SK-N-SH (cell line): ENCODE measurements around the gene ENHO. TPM values are rescaled to one million over a fixed set of nuclear protein-coding genes. Genes with fewer than 3 reads are reported as not detected.
A peak's percentile ranks its signal among the peaks of the same experiment; 100 is the strongest.

Experiments
- CTCF ChIA-PET: fragments of 300-600, 350-600 bp; formaldehyde crosslinking; extraction: SDS; loops from one replicate; lab custom pipeline; 2021; lab: Yijun Ruan, JAX
- POLR2A ChIA-PET: fragments of 350-600 bp; sonication (Branson Sonifier 250); formaldehyde crosslinking; extraction: SDS; loops from one replicate; lab custom pipeline; 2020; ENCODE audit warnings: antibody characterized with exemption, inconsistent platforms; lab: Yijun Ruan, JAX
- DNase-seq: peaks from one replicate; pipeline ENCODE4 v3.0.0; 2012
- H2AFZ ChIP-seq: fragments of 200-600 bp; sonication (generic); 2 replicates; pipeline ENCODE4 v1.8.1; 2016; ENCODE audit warnings: antibody characterized with exemption, mild to moderate bottlenecking, low read depth
- H3F3A ChIP-seq: fragments of 200-600 bp; sonication (generic); replicated peaks from 2 replicates; pipeline ENCODE3; 2016; ENCODE audit warnings: antibody characterized with exemption, mild to moderate bottlenecking; ENCODE audit not compliant: insufficient read depth
- H3K27ac ChIP-seq, 2 experiments: fragments of 200-500 bp in 1 of 2; fragments of 200-600 bp in 1 of 2; sonication (Bioruptor generic) in 1 of 2; sonication (generic), shearing (Covaris generic) in 1 of 2; 2 replicates each; pipeline versions ENCODE4 v1.5.1 to v1.6.1; 2014 to 2016; ENCODE audit warnings: low read depth in 2 of 2, inconsistent platforms in 1 of 2, low read length in 1 of 2, mild to moderate bottlenecking in 1 of 2, mixed read lengths in 1 of 2
- H3K27me3 ChIP-seq: fragments of 200-600 bp; sonication (generic), shearing (Covaris generic); 2 replicates; pipeline ENCODE4 v1.6.1; 2016; ENCODE audit warnings: mixed run types; ENCODE audit not compliant: insufficient read depth
- H3K36me3 ChIP-seq, 2 experiments: fragments of 200-500 bp in 1 of 2; fragments of 200-600 bp in 1 of 2; sonication (Bioruptor generic) in 1 of 2; sonication (generic) in 1 of 2; replicated peaks in 1 of 2; 2 replicates each; pipeline versions ENCODE3 to v1.5.1; 2014 to 2016; ENCODE audit warnings: low read length in 1 of 2, mild to moderate bottlenecking in 1 of 2; ENCODE audit not compliant: insufficient read depth in 2 of 2, control insufficient read depth in 1 of 2
- H3K4me1 ChIP-seq, 2 experiments: fragments of 200-500 bp in 1 of 2; fragments of 200-600 bp in 1 of 2; sonication (Bioruptor generic) in 1 of 2; sonication (generic), shearing (Covaris generic) in 1 of 2; 2 replicates each; pipeline versions ENCODE4 v1.5.1 to v1.6.1; 2014 to 2016; ENCODE audit warnings: low read depth in 1 of 2, low read length in 1 of 2, mixed run types in 1 of 2; ENCODE audit not compliant: insufficient read depth in 2 of 2, control insufficient read depth in 1 of 2
- H3K4me2 ChIP-seq: fragments of 200-600 bp; sonication (generic), shearing (Covaris generic); 2 replicates; pipeline ENCODE4 v1.6.1; 2017; ENCODE audit warnings: mixed run types
- H3K4me3 ChIP-seq, 2 experiments: fragments of 200-500 bp in 1 of 2; fragments of 200-600 bp in 1 of 2; sonication (Bioruptor generic) in 1 of 2; sonication (generic), shearing (Covaris generic) in 1 of 2; 2 replicates each; pipeline versions ENCODE4 v1.5.1 to v1.8.1; 2014 to 2016; ENCODE audit warnings: low read depth in 2 of 2, inconsistent platforms in 1 of 2, low read length in 1 of 2, mild to moderate bottlenecking in 1 of 2, mixed read lengths in 1 of 2, moderate library complexity in 1 of 2
- H3K79me2 ChIP-seq: fragments of 200-600 bp; sonication (generic); 2 replicates; pipeline ENCODE4 v1.8.1; 2017; ENCODE audit warnings: mild to moderate bottlenecking; ENCODE audit not compliant: insufficient read depth
- H3K9ac ChIP-seq: fragments of 200-600 bp; sonication (generic); 2 replicates; pipeline ENCODE4 v1.6.1; 2017; ENCODE audit warnings: mixed run types
- H3K9me2 ChIP-seq: fragments of 200-600 bp; sonication (generic); 2 replicates; pipeline ENCODE4 v1.6.1; 2017; ENCODE audit warnings: mixed run types
- H3K9me3 ChIP-seq: fragments of 200-600 bp; sonication (generic); 2 replicates; pipeline ENCODE4 v1.6.1; 2017; ENCODE audit warnings: mixed run types, mild to moderate bottlenecking, moderate library complexity
- H4K20me1 ChIP-seq: fragments of 200-600 bp; sonication (generic); 2 replicates; pipeline ENCODE4 v1.6.1; 2017; ENCODE audit warnings: mild to moderate bottlenecking, mixed run types; ENCODE audit not compliant: insufficient read depth
- EP300 ChIP-seq, 2 experiments: IDR thresholded peaks; 2 replicates each; pipeline versions ENCODE4 v1.4.0 to v1.6.1; 2012; ENCODE audit warnings: borderline replicate concordance in 1 of 2, low read depth in 1 of 2, low read length in 1 of 2
- FOXJ3 ChIP-seq: sonication (generic); formaldehyde crosslinking; IDR thresholded peaks from 2 replicates; pipeline ENCODE4 v1.5.1; 2020; ENCODE audit warnings: mild to moderate bottlenecking, missing genetic modification reagents
- MXI1 ChIP-seq: IDR thresholded peaks from 2 replicates; pipeline ENCODE4 v1.6.1; 2012; ENCODE audit warnings: mild to moderate bottlenecking, low read depth, low read length, improper control_type of control experiment
- NRF1 ChIP-seq: IDR thresholded peaks from 2 replicates; pipeline ENCODE4 v1.6.1; 2012; ENCODE audit warnings: low read depth, mild to moderate bottlenecking, low read length
- RAD21 ChIP-seq: IDR thresholded peaks from 2 replicates; pipeline ENCODE4 v1.6.1; 2012; ENCODE audit warnings: mild to moderate bottlenecking, low read length
- RCOR1 ChIP-seq: fragments of 150-350 bp; IDR thresholded peaks from 2 replicates; pipeline ENCODE4 v1.6.1; 2017; ENCODE audit warnings: antibody characterized with exemption, low read length
- RXRA ChIP-seq: IDR thresholded peaks from 2 replicates; pipeline ENCODE4 v1.4.0; 2012; ENCODE audit warnings: low read depth, mild to moderate bottlenecking, borderline replicate concordance
- TCF12 ChIP-seq: IDR thresholded peaks from 2 replicates; pipeline ENCODE4 v1.4.0; 2012
- YY1 ChIP-seq: IDR thresholded peaks from 2 replicates; pipeline ENCODE4 v1.4.0; 2012; ENCODE audit warnings: low read depth, mild to moderate bottlenecking
- WGBS: methylation state at CpG from one replicate; pipeline ENCODE4 v1.1.6; 2017; ENCODE audit warnings: low lambda C conversion rate; 5-methylcytosine and 5-hydroxymethylcytosine counted together
- polyA plus RNA-seq, 3 experiments: library from polyadenylated mRNA; depleted of rRNA; stranded (reverse); fragments of >200 nt; gene quantifications; 2 replicates each; pipeline ENCODE4 v1.2.3, GENCODE V29; 2012
- TF ChIP-seq, protein P1 (sequence below): IDR thresholded peaks from 2 replicates; pipeline ENCODE4 v1.4.0; 2012; ENCODE audit warnings: low read depth

Gene ENHO
- 1.2 and 1.5 TPM in 2 replicates for polyA plus RNA-seq (2012; rRNA removed)
- polyA plus RNA-seq (2012; cell fraction: cytosol; rRNA removed): 0.44 and 1.2 TPM in 2 replicates
- 0.18 and 1.0 TPM in 2 replicates for polyA plus RNA-seq (2012; cell fraction: nucleus; rRNA removed)

DNA sequence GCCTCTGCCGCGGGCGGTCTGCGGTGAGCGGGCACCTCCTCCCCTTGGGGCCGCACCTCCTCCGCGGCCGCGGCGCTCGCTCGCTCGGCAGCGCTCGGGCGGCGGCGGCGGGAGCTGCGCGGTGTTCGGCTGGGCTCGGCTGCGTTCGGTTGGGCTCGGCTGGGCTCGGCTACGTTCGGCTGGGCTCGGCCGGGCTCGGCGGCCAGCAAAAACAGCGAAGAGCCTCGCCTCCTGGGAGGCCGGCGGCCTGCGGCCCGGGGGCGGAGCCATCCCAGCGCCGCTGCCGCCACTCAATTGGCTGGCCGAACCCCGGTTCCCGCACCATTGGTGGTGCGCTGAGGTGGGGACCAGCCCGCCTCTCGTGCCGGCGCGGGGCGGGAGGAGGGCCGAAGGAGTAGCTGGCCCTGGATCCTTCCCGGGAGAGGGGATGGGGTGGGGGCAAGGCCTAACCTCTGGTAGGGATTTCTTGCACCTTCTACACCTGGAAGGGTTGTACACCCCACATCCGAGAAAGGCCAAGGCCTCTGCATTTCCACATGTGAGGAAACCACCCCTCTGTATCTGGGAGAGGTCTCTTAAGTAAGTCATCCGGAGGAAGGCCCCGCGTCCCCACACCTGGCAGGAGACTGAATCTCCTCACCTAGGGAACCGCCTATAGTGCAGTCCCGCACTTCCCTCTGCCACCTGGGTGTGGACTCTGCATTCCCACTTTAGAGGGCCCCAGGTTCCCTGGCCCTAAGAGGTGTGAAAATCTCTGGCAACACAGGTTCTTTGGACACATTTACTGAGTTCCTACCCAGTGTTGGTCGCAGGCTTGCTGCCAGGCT, at the start of gene ENHO:
Gene ENHO, minus strand, starts transcription at position 20 of the 827 bp plus-strand sequence. CDS start 1,295 bp downstream, outside the sequence.
- H3K79me2 ChIP-seq: no peaks in the 10 kb centered on the region
- TF ChIP-seq NRF1 (peak; percentile 2; the same call in 1 of the 2 replicates), RXRA (no peak), TCF12 (no peak)
- TF ChIP-seq, protein P1, sequence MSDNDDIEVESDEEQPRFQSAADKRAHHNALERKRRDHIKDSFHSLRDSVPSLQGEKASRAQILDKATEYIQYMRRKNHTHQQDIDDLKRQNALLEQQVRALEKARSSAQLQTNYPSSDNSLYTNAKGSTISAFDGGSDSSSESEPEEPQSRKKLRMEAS: 0 out of 2 replicates have a peak, but pooled peaks have one; percentile 8
- POLR2A ChIA-PET: interaction anchor here (0.6 to 1.0 kb wide), 3 partner anchors 15 to 177 kb away, joined by 3 to 4 read pairs (median 3); no protein-coding TSS in a partner anchor
- peak within 1 kb of the TSS; percentile 70 for H2AFZ ChIP-seq
- peak within 1 kb of the TSS; percentile 83 for H3K4me2 ChIP-seq
- H3K27me3 ChIP-seq: no peaks in the 10 kb centered on the region
- no peaks in the 10 kb centered on the region for H4K20me1 ChIP-seq
- H3K36me3 ChIP-seq: no peaks in the 10 kb centered on the region
- H3K9me2 ChIP-seq: no peaks in the 10 kb centered on the region
- H3F3A ChIP-seq: peaks cover 6% of the 10 kb centered on the region
- H3K4me1 ChIP-seq: peaks cover 0 to 15% of the 10 kb centered on the region in 2 experiments; a peak in 1 of 4 replicates
- no peaks in the 10 kb centered on the region for H3K9me3 ChIP-seq
- 85% methylated on average over 7 of the region's 63 CpGs for WGBS
- peak; percentile 99 for DNase-seq
- peak within 1 kb of the TSS; percentile 50 to 53 for H3K4me3 ChIP-seq
- CTCF ChIA-PET: interaction anchor here (1.8 to 3.9 kb wide), 6 partner anchors 22 to 119 kb away, joined by 10 to 26 read pairs (median 14); no protein-coding TSS in a partner anchor
- peak within 1 kb of the TSS in 1 of 2 experiments; percentile 36; a peak in 1 of 4 replicates for H3K27ac ChIP-seq
- H3K9ac ChIP-seq: peak within 1 kb of the TSS; percentile 40; the same call in 1 of the 2 replicates

DNA sequence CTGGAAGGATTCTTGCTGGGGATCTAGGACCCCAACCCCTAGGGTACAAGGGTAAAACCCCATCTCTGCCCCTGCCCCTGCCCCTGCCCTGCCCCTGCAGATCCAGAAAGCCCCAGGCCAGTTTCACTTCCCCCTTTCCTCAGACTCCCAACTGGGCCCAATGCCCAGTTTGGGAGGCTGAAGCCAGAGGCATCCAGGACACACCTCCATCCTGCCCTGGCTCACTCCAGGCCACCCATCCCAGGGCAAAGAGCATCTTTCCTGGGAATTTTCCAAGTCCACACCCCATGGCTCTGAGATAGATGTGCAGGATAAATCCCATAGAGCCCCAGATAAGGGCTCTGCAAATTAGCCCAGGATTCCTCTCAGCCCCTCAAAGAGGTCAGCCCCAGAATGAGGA, 49.3 kb upstream of the ENHO start:
- H3F3A ChIP-seq: no peaks in the 10 kb centered on the region
- H3K4me1 ChIP-seq: peaks cover 0 to 96% of the 10 kb centered on the region in 2 experiments; a peak in 2 of 4 replicates
- H3K27ac ChIP-seq: peak overlapping the region in 1 of 2 experiments; percentile 94; a peak in 2 of 4 replicates
- H3K79me2 ChIP-seq: no peaks in the 10 kb centered on the region
- ChIA-PET POLR2A (no interaction called here), CTCF (interaction anchor here (0.7 to 3.5 kb wide), 4 partner anchors 8 to 32 kb away, joined by 3 to 34 read pairs (median 4); no protein-coding TSS in a partner anchor)
- no peaks in the 10 kb centered on the region for H3K9me2 ChIP-seq
- H3K27me3 ChIP-seq: no peaks in the 10 kb centered on the region
- no peaks in the 10 kb centered on the region for H3K9me3 ChIP-seq
- no peak for TF ChIP-seq RAD21
- TF ChIP-seq RCOR1: 0 out of 2 replicates have a peak, but pooled peaks have one; percentile 53
- peak in 1 of 2 experiments; percentile 26; a peak in 1 of 4 replicates for TF ChIP-seq EP300 (IDR thresholded peaks at IDR 0.05; ENCODE audit: borderline replicate concordance in 1 of 2, low read depth in 1 of 2, low read length in 1 of 2)
- no peak overlapping the region for H2AFZ ChIP-seq
- no peak overlapping the region for H3K4me3 ChIP-seq
- H3K9ac ChIP-seq: no peak overlapping the region
- peak; percentile 74 for DNase-seq
- H4K20me1 ChIP-seq: no peaks in the 10 kb centered on the region
- H3K36me3 ChIP-seq: no peaks in the 10 kb centered on the region
- H3K4me2 ChIP-seq: no peak overlapping the region

DNA sequence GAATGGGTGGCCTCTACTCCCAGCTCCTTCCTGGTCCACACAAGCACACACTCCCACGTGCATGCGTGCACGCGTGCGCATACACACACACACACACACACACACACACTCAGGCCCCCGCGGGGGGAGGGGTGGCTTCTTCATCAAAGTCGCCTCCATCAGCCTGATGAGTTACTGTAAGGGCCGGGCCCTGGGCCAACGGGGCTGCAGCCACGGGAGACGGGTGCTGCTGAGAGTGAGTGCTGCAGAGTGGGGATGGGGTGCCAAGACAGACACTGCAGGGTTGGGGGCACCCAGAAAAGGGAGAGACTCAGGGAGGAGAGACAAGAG, 48.7 kb upstream of the ENHO start:
- no peak overlapping the region for H3K9ac ChIP-seq
- H3K36me3 ChIP-seq: no peaks in the 10 kb centered on the region
- WGBS: 42% methylated on average over 7 of the region's 12 CpGs
- no peak for DNase-seq
- no peaks in the 10 kb centered on the region for H3K9me2 ChIP-seq
- H3K79me2 ChIP-seq: no peaks in the 10 kb centered on the region
- no peak overlapping the region for H3K4me2 ChIP-seq
- H3K27me3 ChIP-seq: no peaks in the 10 kb centered on the region; the same call in 1 of the 2 replicates
- POLR2A ChIA-PET: interaction anchor here (0.7 to 2.0 kb wide), 4 partner anchors 14 to 500 kb away, joined by 3 to 6 read pairs (median 3); partner anchors contain the start of gene CNTFR
- H2AFZ ChIP-seq: no peak overlapping the region
- peaks cover 0 to 96% of the 10 kb centered on the region in 2 experiments; a peak in 2 of 4 replicates for H3K4me1 ChIP-seq
- no peaks in the 10 kb centered on the region for H4K20me1 ChIP-seq
- H3K27ac ChIP-seq: peak overlapping the region in 1 of 2 experiments; percentile 94; a peak in 2 of 4 replicates
- TF ChIP-seq MXI1 (0 out of 2 replicates have a peak, but pooled peaks have one; percentile 8), YY1 (no peak), FOXJ3 (CRISPR knock-in tag) (0 out of 2 replicates have a peak, but pooled peaks have one; percentile 38)
- TF ChIP-seq, all 33 proteins: peak for 2
- Histone ChIP-seq H3F3A (no peaks in the 10 kb centered on the region), H3K9me3 (no peaks in the 10 kb centered on the region), H3K4me3 (no peak overlapping the region)
- CTCF ChIA-PET: interaction anchor here (0.7 to 5.9 kb wide), 10 partner anchors 8 to 168 kb away, joined by 3 to 59 read pairs (median 4); no protein-coding TSS in a partner anchor
